ENCODE results near the gene BLOC1S6. TPM values are rescaled to one million over a fixed set of nuclear protein-coding genes. Genes with fewer than 3 reads are reported as not detected.

BLOC1S6 gene
- polyA plus RNA-seq, 5 donors: 43.0 to 62.0 (median 54.7) TPM

Other genes with a start within 250 kb of the BLOC1S6 start
- gene GATM, start 208.8 kb upstream of the BLOC1S6 start, polyA plus RNA-seq (ENCODE audit: insufficient read depth in 1 of 5, insufficient read length in 5 of 5, low replicate concordance in 1 of 5): 10 to 100 TPM; 19.8 to 27.5 (median 20.5) TPM
- gene SLC30A4, start 64.6 kb upstream of the BLOC1S6 start, polyA plus RNA-seq (ENCODE audit: insufficient read depth in 1 of 5, insufficient read length in 5 of 5, low replicate concordance in 1 of 5): 1 to 10 TPM; 4.6 to 7.7 (median 6.7) TPM
- gene SQOR, start 47.6 kb downstream of the BLOC1S6 start, polyA plus RNA-seq (ENCODE audit: insufficient read depth in 1 of 5, insufficient read length in 5 of 5, low replicate concordance in 1 of 5): 10 to 100 TPM; 10.1 to 13.6 (median 11.1) TPM